SK-N-SH (cell line): Measurements from ENCODE around the gene ZMYND19.

ENCODE experiments used
- EP300 ChIP-seq, 2 experiments: IDR thresholded peaks; 2 replicates each; pipeline versions ENCODE4 v1.4.0 to v1.6.1; 2012; ENCODE audit warnings: borderline replicate concordance in 1 of 2, low read depth in 1 of 2, low read length in 1 of 2
- YY1 ChIP-seq: IDR thresholded peaks from 2 replicates; pipeline ENCODE4 v1.4.0; 2012; ENCODE audit warnings: low read depth, mild to moderate bottlenecking

DNA sequence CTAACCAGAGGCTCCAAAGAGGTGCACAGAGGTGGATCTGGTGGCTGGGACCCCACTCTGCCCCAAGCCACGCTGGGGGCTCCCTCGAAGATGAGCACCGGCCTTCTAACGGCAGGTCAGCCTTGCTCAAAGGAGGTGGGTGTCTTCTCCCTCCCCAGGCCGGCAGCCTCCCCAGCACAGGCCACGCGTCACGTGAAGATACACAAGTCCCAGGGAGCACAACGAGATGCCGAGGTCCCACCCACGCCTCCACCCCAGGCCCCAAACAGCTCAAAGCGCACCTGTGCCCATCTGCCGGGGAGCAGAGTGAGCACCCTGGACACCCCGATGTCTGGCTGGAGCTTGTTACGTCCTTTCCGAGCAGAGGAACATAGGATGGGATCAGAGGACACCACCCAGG, 52.3 kb downstream of the ZMYND19 start:
- no peak for TF ChIP-seq YY1
- no peak for TF ChIP-seq EP300 (IDR thresholded peaks at IDR 0.05; ENCODE audit: borderline replicate concordance in 1 of 2, low read depth in 1 of 2, low read length in 1 of 2)
